Smooth muscle cell (in vitro differentiated cells): ENCODE results near the gene AMOTL2. TPM values are rescaled to one million over a fixed set of nuclear protein-coding genes. Genes with fewer than 3 reads are reported as not detected.

Experiments
- DNase-seq: peaks from one replicate; lab custom pipeline; 2025; ENCODE audit not compliant: unreplicated experiment; lab: John Stamatoyannopoulos, UW
- H2AFZ ChIP-seq: fragments of 200-600 bp; sonication (generic); 2 replicates; pipeline ENCODE4 v1.6.0; 2016; ENCODE audit warnings: antibody characterized with exemption, low read depth, mild to moderate bottlenecking
- H3F3A ChIP-seq: fragments of 200-600 bp; sonication (generic); 2 replicates; pipeline ENCODE4 v1.6.0; 2017; ENCODE audit warnings: antibody characterized with exemption, low read depth
- H3K27ac ChIP-seq: fragments of 200-600 bp; sonication (generic); 2 replicates; pipeline ENCODE4 v1.5.1; 2016; ENCODE audit warnings: low read depth, mild to moderate bottlenecking
- H3K27me3 ChIP-seq: fragments of 200-600 bp; sonication (generic); 2 replicates; pipeline ENCODE4 v1.6.1; 2016; ENCODE audit warnings: low read depth, mild to moderate bottlenecking
- H3K36me3 ChIP-seq: fragments of 200-600 bp; sonication (generic); 2 replicates; pipeline ENCODE4 v1.5.1; 2016; ENCODE audit warnings: low read depth
- H3K4me1 ChIP-seq: fragments of 200-600 bp; sonication (generic); 2 replicates; pipeline ENCODE4 v1.5.1; 2016; ENCODE audit warnings: low read depth
- H3K4me2 ChIP-seq: fragments of 200-600 bp; sonication (generic); 2 replicates; pipeline ENCODE4 v1.6.0; 2016; ENCODE audit warnings: mild to moderate bottlenecking
- H3K4me3 ChIP-seq: fragments of 200-600 bp; sonication (generic); 2 replicates; pipeline ENCODE4 v1.5.1; 2016; ENCODE audit warnings: mild to moderate bottlenecking
- H3K79me2 ChIP-seq: fragments of 200-600 bp; sonication (generic); 2 replicates; pipeline ENCODE4 v1.6.0; 2016; ENCODE audit warnings: low read depth, mild to moderate bottlenecking
- H3K9ac ChIP-seq: fragments of 200-600 bp; sonication (generic); 2 replicates; pipeline ENCODE4 v1.6.0; 2016; ENCODE audit warnings: low read depth
- H3K9me3 ChIP-seq: fragments of 200-600 bp; sonication (generic); replicated peaks from 2 replicates; pipeline ENCODE4 v1.5.1; 2016; ENCODE audit warnings: low read depth
- H4K20me1 ChIP-seq: fragments of 200-600 bp; sonication (generic); 2 replicates; pipeline ENCODE4 v1.6.0; 2016; ENCODE audit warnings: low read depth
- CTCF ChIP-seq: fragments of 200-600 bp; sonication (generic); IDR thresholded peaks from 2 replicates; pipeline ENCODE4 v1.5.1; 2017; ENCODE audit warnings: borderline replicate concordance, mild to moderate bottlenecking, antibody characterized with exemption; ENCODE audit not compliant: insufficient read depth, poor library complexity, severe bottlenecking
- WGBS: methylation state at CpG from one replicate; pipeline ENCODE4 v1.1.7; 2016; ENCODE audit warnings: low lambda C conversion rate; 5-methylcytosine and 5-hydroxymethylcytosine counted together
- polyA plus RNA-seq: library from polyadenylated mRNA; unstranded; fragments of >200 nt; fragmentation: Nextera tagmentation; extraction: Ambion mirVana; gene quantifications from 2 replicates; pipeline ENCODE4 v1.2.1, GENCODE V29; 2016
- total RNA-seq: library from RNA; depleted of rRNA; stranded (reverse); fragments of >200 nt; gene quantifications from 2 replicates; pipeline ENCODE4 v1.2.3, GENCODE V29; 2014

The AMOTL2 gene
- total and polyA plus RNA-seq, 2 experiments from 2014 or later, result 109 to 114 TPM

- no peak for TF ChIP-seq CTCF
- Histone ChIP-seq H3K27me3 (no peaks in the 10 kb centered on the region), H3K4me1 (no peaks in the 10 kb centered on the region), H3K4me3 (no peak overlapping the region), H3K9ac (no peak overlapping the region), H2AFZ (no peak overlapping the region), H4K20me1 (no peaks in the 10 kb centered on the region), H3K27ac (no peak overlapping the region), H3K9me3 (no peaks in the 10 kb centered on the region), H3K79me2 (no peaks in the 10 kb centered on the region), H3K4me2 (no peak overlapping the region), H3F3A (no peaks in the 10 kb centered on the region), H3K36me3 (no peaks in the 10 kb centered on the region)
- 80% methylated on average over 5 of the region's 5 CpGs for WGBS
- DNase-seq, result no peak
These were observed 45.1 kb upstream of the AMOTL2 start for GRCh38 chr3:134419214-134419959.

GRCh38 chr3:134409041-134409440 is 34.8 kb upstream of the AMOTL2 start:
- H3K4me2 ChIP-seq, result no peak overlapping the region
- H3K79me2 ChIP-seq, result no peaks in the 10 kb centered on the region
- H3K36me3 ChIP-seq, result no peaks in the 10 kb centered on the region
- no peak for DNase-seq
- H3K9me3 ChIP-seq, result no peaks in the 10 kb centered on the region
- no peak overlapping the region for H2AFZ ChIP-seq
- WGBS, result 52% methylated on average over 1 of the region's 1 CpG
- H3K9ac ChIP-seq, result no peak overlapping the region
- H4K20me1 ChIP-seq, result no peaks in the 10 kb centered on the region
- H3K4me3 ChIP-seq, result no peak overlapping the region
- TF ChIP-seq CTCF, result no peak
- H3K4me1 ChIP-seq, result peaks cover 19% of the 10 kb centered on the region
- no peaks in the 10 kb centered on the region for H3F3A ChIP-seq
- peaks cover 20% of the 10 kb centered on the region for H3K27me3 ChIP-seq
- no peak overlapping the region for H3K27ac ChIP-seq

- DNase-seq, result no peak
- H3K4me1 ChIP-seq, result peaks cover 19% of the 10 kb centered on the region
- peak overlapping the region; percentile 97 for H3K4me2 ChIP-seq
- H3F3A ChIP-seq, result no peaks in the 10 kb centered on the region
- H4K20me1 ChIP-seq, result no peaks in the 10 kb centered on the region
- H3K27me3 ChIP-seq, result peaks cover 20% of the 10 kb centered on the region
- no peaks in the 10 kb centered on the region for H3K9me3 ChIP-seq
- H3K79me2 ChIP-seq, result no peaks in the 10 kb centered on the region
- H3K27ac ChIP-seq, result no peak overlapping the region
- no peak overlapping the region for H3K9ac ChIP-seq
- H2AFZ ChIP-seq, result peak overlapping the region; percentile 79
- 23% methylated on average over 6 of the region's 6 CpGs for WGBS
- no peak for TF ChIP-seq CTCF
- H3K4me3 ChIP-seq, result peak overlapping the region; percentile 57
- H3K36me3 ChIP-seq, result no peaks in the 10 kb centered on the region
These were observed 33.0 kb upstream of the AMOTL2 start for GRCh38 chr3:134407239-134407625.
